Ramos (cell line): Measurements from ENCODE around the gene DAB2.

Experiments
- in situ Hi-C: fragments of 300-500 bp; cut with MboI; formaldehyde crosslinking; loops from one replicate; pipeline ENCODE4 v1.14.3; 2022; ENCODE audit warnings: low sequenced_read_pairs; ENCODE audit not compliant: unreplicated experiment

Gene DAB2

GRCh38 chr5:39394946-39395345, 29.8 kb downstream of the DAB2 start:
- in situ Hi-C loops = no loop called here

GRCh38 chr5:39390945-39391344, 33.8 kb downstream of the DAB2 start:
- in situ Hi-C loops = no loop called here

GRCh38 chr5:39387293-39387692, 37.5 kb downstream of the DAB2 start:
- in situ Hi-C loops = no loop called here

DNA sequence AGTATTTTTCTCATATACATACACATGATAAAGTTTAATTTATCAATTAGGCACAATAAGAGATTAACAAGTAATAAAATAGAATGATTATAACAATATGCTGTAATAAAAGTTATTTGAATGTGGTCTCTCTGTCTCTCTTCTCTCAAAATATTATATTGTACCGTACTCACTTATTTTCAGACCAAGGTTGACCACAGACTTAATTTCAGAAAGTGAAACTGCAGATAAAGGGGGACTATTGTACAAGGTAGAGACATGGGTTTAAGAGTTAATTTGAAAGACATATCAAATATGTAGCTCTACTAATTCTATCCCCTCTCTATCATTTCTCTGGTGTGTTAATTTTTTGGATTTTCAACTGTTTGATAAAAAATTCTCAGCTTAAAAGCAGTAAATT, 40.5 kb downstream of the DAB2 start:
- in situ Hi-C loops = no loop called here

DNA sequence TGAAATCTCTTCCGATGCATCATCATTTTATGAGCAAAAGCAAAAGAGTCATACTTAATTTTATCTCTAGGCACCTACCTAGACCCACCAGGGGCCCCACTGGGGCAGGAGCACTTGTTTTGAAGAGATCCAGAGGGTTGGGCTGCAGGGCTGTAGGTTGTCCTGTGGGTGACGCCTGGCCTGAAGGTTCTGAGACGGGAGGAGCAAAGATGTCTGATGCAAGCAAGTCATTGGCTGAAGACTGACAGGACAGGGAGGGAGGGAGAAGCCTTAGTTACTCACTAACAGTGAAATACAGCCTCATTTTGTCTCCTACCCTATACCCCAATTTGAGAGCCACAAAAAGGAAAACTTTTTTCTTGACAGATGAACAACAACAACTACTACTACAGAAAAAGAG, 43.4 kb downstream of the DAB2 start:
- in situ Hi-C loops = no loop called here

DNA sequence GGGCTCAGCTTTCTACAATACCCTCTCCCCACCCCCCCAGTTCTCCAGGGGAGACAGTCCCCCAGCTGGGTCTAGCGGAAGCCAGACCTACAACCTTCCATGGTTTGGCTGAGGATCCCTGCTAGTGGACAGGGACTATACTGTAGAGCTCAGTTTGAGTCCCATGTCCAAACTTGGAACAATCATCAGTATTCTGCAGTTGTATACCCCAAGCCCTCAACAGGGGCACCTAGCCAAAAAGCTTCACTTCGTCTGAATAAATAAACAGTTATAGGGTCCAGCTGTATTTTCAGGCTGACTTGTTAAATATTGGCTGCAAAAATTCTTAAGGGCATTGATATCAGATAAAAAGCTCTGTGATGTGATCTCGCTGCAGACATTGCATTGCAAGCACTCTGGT, 45.1 kb downstream of the DAB2 start:
- in situ Hi-C loops = no loop called here

GRCh38 chr5:39377613-39378012, 47.2 kb downstream of the DAB2 start:
- in situ Hi-C loops = no loop called here

DNA sequence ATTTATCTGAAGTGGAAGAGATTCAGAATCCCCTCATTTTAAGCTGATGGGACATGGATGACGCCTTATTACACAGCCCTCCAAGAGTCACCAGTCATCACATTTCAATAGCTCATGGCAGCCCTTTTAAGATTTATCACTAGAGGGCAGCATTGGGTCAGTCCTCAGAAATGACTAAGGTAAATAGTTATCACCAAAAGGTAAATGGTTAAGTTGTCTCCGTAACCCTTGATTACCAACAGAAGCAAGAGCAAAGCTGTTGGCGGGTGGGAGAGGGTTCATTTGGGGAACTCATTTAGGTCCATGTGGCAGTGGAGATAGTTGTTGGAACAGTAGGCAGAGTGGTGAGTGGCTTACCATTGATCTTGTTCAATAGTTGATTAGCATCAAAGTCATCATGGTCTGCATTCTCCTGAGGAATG, 48.5 kb downstream of the DAB2 start:
- in situ Hi-C loops = no loop called here

DNA sequence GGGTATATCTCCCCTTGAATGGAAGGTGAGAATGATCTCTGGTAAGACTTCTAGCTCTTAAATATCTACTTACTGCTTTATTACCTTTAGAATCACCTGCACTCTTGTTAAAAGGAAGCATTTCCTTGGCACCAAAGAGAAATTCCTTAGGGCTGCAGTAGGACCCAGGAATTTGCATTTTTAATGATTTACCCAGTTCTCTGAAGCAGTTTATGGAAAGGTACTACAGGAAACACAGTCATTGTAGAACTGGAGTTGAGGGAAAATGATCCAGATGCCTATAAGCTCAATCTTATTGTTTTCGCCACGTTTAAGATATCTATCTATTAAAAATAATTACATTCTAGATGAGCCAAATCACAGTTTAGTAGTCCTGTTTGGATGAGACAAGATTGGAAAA, 51.0 kb downstream of the DAB2 start:
- in situ Hi-C loops = no loop called here

DNA sequence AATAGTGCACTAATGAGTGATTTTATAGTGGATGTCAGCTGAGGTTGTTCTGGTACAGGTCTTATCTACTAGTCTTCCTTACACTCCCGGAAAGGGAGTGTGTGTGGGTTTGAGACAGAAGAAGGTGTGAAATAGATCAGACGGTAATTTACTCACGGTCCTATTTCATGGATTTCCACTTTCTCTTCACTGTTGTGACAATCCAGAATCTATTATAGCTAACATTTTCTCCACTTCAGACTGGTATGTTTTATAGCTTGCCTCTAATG, 53.5 kb downstream of the DAB2 start:
- in situ Hi-C loops = no loop called here

DNA sequence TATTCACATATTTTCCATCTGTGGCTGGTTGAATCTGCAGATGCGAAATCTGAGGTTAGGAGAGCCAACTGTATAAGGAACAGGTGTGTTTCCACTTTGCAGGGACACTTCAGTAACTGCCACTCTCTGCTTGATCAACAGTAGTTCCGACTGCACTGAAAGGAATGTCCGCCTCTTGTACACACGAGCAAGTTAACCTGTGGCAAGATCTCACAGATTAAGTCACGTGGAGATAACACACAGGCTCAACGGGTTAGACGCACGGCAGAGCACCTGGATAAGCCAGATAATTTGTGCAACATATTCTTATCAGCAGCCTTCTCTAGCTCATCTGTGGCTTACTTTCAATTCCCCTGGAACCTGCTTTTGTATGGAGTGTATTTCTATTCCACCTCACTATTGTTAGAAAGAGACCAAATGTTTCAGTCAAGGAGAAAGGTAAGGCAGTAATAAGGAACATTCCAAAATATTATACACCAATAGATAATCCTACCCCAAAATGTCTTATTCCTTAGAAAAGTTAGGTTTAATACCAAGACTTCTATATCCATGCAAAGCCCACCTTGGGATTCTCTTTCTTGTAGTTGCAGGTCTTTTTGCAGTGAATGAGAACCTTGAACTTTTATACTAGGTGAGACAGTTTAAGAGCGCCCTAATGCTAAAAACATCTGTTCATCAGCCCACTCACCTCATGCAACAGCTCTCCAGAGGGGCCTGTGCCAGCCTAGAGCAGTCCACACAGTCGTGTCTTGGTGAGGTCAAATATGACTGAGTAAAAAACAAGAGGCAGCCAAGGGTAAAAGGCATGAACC, 54.0 kb downstream of the DAB2 start:
- in situ Hi-C loops = no loop called here

DNA sequence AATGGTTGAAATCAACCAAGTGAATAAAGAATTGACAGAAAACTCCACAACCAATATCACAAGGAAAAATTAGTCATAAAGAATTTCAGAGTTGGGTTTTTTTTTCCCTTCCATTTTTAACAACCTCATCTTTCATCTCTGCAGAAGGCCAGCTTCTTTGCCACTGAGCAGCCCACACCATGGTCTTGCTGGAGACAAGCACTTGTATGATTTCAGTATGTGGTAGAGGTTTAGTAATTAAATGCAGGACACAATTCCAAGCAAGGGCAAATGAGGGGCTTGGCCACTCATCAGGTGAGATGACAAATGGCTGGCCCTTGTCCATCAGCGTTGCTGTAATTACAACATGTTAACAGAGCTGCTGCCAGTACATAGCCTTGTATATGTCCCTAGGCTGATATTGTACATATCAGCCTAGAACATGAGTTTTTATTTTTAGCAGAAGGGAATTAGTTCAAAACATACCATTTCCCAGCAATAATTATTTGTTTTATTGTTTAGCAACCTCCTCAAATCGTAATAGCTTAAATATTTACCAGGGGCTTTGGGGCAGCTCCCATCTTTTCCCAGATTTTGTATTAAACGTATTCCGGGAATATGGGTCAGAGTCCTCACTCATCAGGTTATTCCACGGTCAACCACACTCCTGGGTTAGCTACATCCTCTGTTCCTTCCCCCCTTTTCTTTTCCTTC, 55.5 kb downstream of the DAB2 start:
- in situ Hi-C loops = no loop called here

GRCh38 chr5:39368116-39368515, 56.7 kb downstream of the DAB2 start:
- in situ Hi-C loops = no loop called here

DNA sequence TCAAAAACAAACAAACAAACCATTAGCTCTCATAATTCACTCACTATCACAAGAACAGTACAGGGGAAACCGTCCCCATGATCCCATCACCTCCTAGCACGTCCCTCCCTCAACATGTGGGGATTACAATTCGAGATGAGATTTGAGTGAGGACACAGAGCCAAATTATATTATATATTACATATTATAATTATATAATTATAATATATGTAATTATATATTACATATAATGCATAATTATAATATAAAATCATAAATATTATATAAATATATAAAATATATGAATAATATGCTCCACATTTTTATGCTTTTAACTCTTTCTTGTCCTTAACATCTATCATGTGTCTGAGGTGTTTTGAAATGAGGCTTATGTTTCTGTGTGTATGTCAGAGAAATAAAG, 57.1 kb downstream of the DAB2 start:
- in situ Hi-C loops = no loop called here

DNA sequence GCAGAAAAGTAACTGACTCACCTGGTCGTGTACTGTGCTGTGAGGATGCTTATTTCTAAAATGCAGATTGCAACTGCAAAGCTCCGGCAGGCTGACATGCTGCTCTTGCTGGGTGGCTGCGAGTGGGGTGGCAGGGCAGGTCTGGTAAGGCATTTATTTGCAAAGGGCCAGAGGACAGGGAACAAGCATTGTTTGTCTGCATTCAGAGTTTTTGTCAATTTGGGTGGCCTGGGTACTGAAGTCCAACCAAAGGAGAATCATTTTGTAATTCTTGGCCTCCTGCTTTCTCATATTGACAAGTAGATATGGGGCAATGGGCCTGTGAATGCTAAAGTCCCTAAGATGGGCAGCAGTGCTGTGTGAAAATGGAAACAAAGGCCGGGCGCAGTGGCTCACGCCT, 60.4 kb downstream of the DAB2 start, which contains the start of gene C9:
TSS of gene C9 (minus strand) at position 129 of the 400 bp plus-strand sequence. CDS start at position 98, 31 bp downstream.
- in situ Hi-C loops = no loop called here

- in situ Hi-C loops = no loop called here
Observed at GRCh38 chr5:39363217-39363616, 61.6 kb downstream of the DAB2 start.

- in situ Hi-C loops = no loop called here
Observed at GRCh38 chr5:39362646-39363045, 62.1 kb downstream of the DAB2 start.

GRCh38 chr5:39361306-39361705, 63.5 kb downstream of the DAB2 start:
- in situ Hi-C loops = no loop called here

DNA sequence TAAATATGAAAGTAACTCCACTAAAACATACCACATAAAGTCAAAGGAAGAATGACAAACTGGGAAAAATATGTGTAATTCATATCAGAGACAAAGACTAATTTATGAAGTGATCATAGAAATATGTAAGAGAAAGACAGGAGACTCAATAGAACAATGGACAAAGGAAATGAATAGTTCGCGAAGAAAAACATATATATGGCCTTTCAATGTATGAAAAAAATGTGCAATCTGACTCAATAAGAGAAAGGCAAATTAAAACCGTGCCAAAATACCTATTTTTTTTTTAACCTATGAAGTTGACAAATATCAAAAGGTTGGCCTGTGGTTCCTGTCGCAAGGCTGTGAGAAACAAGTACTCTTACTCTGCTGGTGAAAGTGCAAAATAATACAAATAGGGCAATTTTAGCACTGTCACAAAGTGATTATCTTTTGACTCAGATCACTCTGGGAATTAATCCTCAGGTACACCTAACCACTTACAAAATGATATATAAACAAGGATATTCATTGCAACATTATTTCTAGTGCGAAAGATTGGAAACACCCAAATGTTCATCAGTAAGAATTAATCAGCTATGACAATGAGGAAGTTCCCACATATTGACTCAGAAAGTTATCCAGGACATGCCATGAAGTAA, 64.2 kb downstream of the DAB2 start:
- in situ Hi-C loops = no loop called here

- in situ Hi-C loops = no loop called here
Observed at GRCh38 chr5:39356263-39356662, 68.5 kb downstream of the DAB2 start.

GRCh38 chr5:39355324-39355723, 69.5 kb downstream of the DAB2 start:
- in situ Hi-C loops = no loop called here
